H1 (cell line): Measurements from ENCODE around the gene DPYD. TPM values are rescaled to one million over a fixed set of nuclear protein-coding genes. Genes with fewer than 3 reads are reported as not detected.

Experiments used
- CTCF ChIA-PET: fragments of 300-600 bp; sonication (Branson Sonifier 250); formaldehyde crosslinking; loops from one replicate; lab custom pipeline; 2021; ENCODE audit not compliant: partially characterized antibody; lab: Charles Lee
- POLR2A ChIA-PET: fragments of 300-600 bp; sonication (Branson Sonifier 250); formaldehyde crosslinking; loops from one replicate; lab custom pipeline; 2021; ENCODE audit warnings: inconsistent platforms; ENCODE audit not compliant: partially characterized antibody; lab: Charles Lee
- DNase-seq, 2 experiments: peaks; one replicate each; pipeline versions ENCODE4 v3.0.0 to v3.0.0-alpha.2; 2010 to 2022; ENCODE audit warnings: low spot score in 2 of 2, low read depth in 1 of 2, mixed read lengths in 1 of 2
- FAIRE-seq: peaks from 2 replicates; lab custom pipeline; 2011; peaks lifted over from hg19 to GRCh38; lab: Jason Lieb, UNC
- H2AFZ ChIP-seq: 2 replicates; pipeline ENCODE4 v1.8.1; 2012; ENCODE audit warnings: low read length, inconsistent platforms
- H2AK5ac ChIP-seq: 2 replicates; pipeline ENCODE4 v1.6.1; 2013; ENCODE audit warnings: low read depth, low read length
- H2BK120ac ChIP-seq: replicated peaks from 2 replicates; pipeline ENCODE3; 2013; ENCODE audit warnings: low read depth, low read length, inconsistent platforms
- H2BK12ac ChIP-seq: 2 replicates; pipeline ENCODE4 v1.6.1; 2013; ENCODE audit warnings: low read depth, low read length
- H2BK15ac ChIP-seq: 2 replicates; pipeline ENCODE4 v1.6.1; 2013; ENCODE audit warnings: low read length
- H2BK20ac ChIP-seq: 2 replicates; pipeline ENCODE4 v1.6.1; 2013; ENCODE audit warnings: low read length
- H2BK5ac ChIP-seq: 2 replicates; pipeline ENCODE4 v1.6.1; 2013; ENCODE audit warnings: low read depth, low read length
- H3K14ac ChIP-seq: 2 replicates; pipeline ENCODE4 v1.6.1; 2013; ENCODE audit warnings: inconsistent platforms; ENCODE audit not compliant: insufficient read length
- H3K18ac ChIP-seq: 2 replicates; pipeline ENCODE4 v1.6.1; 2013; ENCODE audit warnings: low read length; ENCODE audit errors: extremely low read depth
- H3K23ac ChIP-seq: 2 replicates; pipeline ENCODE4 v1.6.1; 2013; ENCODE audit warnings: inconsistent platforms; ENCODE audit not compliant: insufficient read length
- H3K23me2 ChIP-seq: 2 replicates; pipeline ENCODE4 v1.6.1; 2013; ENCODE audit warnings: low read depth, low read length
- H3K27ac ChIP-seq: 2 replicates; pipeline ENCODE4 v1.6.1; 2011; ENCODE audit warnings: low read depth, low read length, inconsistent platforms
- H3K27me3 ChIP-seq, 4 experiments: replicated peaks in 1 of 4; 1 replicate in 1 of 4; 2 replicates in 3 of 4; pipeline versions ENCODE4 v1.6.1 to v1.8.1; 2011 to 2013; ENCODE audit warnings: low read length in 3 of 4, mild to moderate bottlenecking in 3 of 4, inconsistent platforms in 2 of 4, mixed read lengths in 2 of 4, moderate library complexity in 1 of 4; ENCODE audit not compliant: control insufficient read depth in 3 of 4, insufficient read depth in 3 of 4; ENCODE audit errors: extremely low read depth in 1 of 4
- H3K36me3 ChIP-seq, 4 experiments: 2 replicates each; pipeline versions ENCODE4 v1.6.1 to v1.8.1; 2011 to 2013; ENCODE audit warnings: mild to moderate bottlenecking in 4 of 4, low read length in 3 of 4, moderate library complexity in 2 of 4, control low read depth in 1 of 4, inconsistent platforms in 1 of 4; ENCODE audit not compliant: insufficient read depth in 4 of 4, control insufficient read depth in 2 of 4
- H3K4ac ChIP-seq: replicated peaks from 2 replicates; pipeline ENCODE3; 2013; ENCODE audit warnings: low read length, low read depth, mixed read lengths, inconsistent platforms; ENCODE audit not compliant: insufficient read length
- H3K4me1 ChIP-seq, 4 experiments: replicated peaks in 1 of 4; 1 replicate in 1 of 4; 2 replicates in 3 of 4; pipeline versions ENCODE4 v1.6.1 to v1.8.1; 2011 to 2013; ENCODE audit warnings: low read length in 3 of 4, inconsistent platforms in 2 of 4, mixed read lengths in 1 of 4; ENCODE audit not compliant: insufficient read depth in 4 of 4, control insufficient read depth in 3 of 4
- H3K4me2 ChIP-seq, 2 experiments: 2 replicates each; pipeline versions ENCODE4 v1.6.1 to v1.8.1; 2011 to 2013; ENCODE audit warnings: low read depth in 2 of 2, low read length in 2 of 2, control low read depth in 1 of 2, inconsistent platforms in 1 of 2, mild to moderate bottlenecking in 1 of 2; ENCODE audit not compliant: insufficient read depth in 1 of 2
- H3K4me3 ChIP-seq, 4 experiments: fragments of 200-600, 300-600 bp in 1 of 4; sonication (generic), shearing (Covaris generic), sonication (Bioruptor Twin) in 1 of 4; 2 replicates each; pipeline versions ENCODE4 v1.5.1 to v1.8.1; 2011 to 2016; ENCODE audit warnings: low read length in 4 of 4, low read depth in 3 of 4, control low read depth in 2 of 4, inconsistent platforms in 2 of 4, mild to moderate bottlenecking in 2 of 4, mixed read lengths in 1 of 4, moderate library complexity in 1 of 4; ENCODE audit not compliant: insufficient read depth in 2 of 4; ENCODE audit errors: extremely low read depth in 1 of 4
- H3K56ac ChIP-seq: replicated peaks from 2 replicates; pipeline ENCODE3; 2013; ENCODE audit warnings: low read depth, mild to moderate bottlenecking, mixed read lengths, low read length, inconsistent platforms; ENCODE audit not compliant: insufficient read length
- H3K79me1 ChIP-seq: 2 replicates; pipeline ENCODE4 v1.6.1; 2013; ENCODE audit warnings: low read depth, low read length, control low read depth
- H3K79me2 ChIP-seq, 2 experiments: 2 replicates each; pipeline versions ENCODE4 v1.6.1 to v1.8.1; 2012 to 2013; ENCODE audit warnings: low read length in 2 of 2, mild to moderate bottlenecking in 2 of 2, inconsistent platforms in 1 of 2; ENCODE audit not compliant: insufficient read depth in 2 of 2, control insufficient read depth in 1 of 2
- H3K9ac ChIP-seq, 4 experiments: replicated peaks in 1 of 4; 1 replicate in 1 of 4; 2 replicates in 3 of 4; pipeline versions ENCODE4 v1.6.1 to v1.8.1; 2011 to 2013; ENCODE audit warnings: low read depth in 3 of 4, low read length in 3 of 4, control low read depth in 2 of 4, mild to moderate bottlenecking in 2 of 4, moderate library complexity in 2 of 4, inconsistent platforms in 1 of 4; ENCODE audit errors: extremely low read depth in 1 of 4
- H3K9me3 ChIP-seq, 2 experiments: 2 replicates each; pipeline versions ENCODE4 v1.6.1 to v1.8.1; 2012 to 2013; ENCODE audit warnings: mild to moderate bottlenecking in 2 of 2, moderate library complexity in 2 of 2, control low read depth in 1 of 2, inconsistent platforms in 1 of 2, low read depth in 1 of 2, low read length in 1 of 2, mixed read lengths in 1 of 2; ENCODE audit not compliant: insufficient read depth in 2 of 2
- H4K20me1 ChIP-seq, 2 experiments: replicated peaks in 1 of 2; 2 replicates each; pipeline versions ENCODE3 to v1.8.1; 2011 to 2013; ENCODE audit warnings: inconsistent platforms in 2 of 2, low read length in 2 of 2, mild to moderate bottlenecking in 1 of 2; ENCODE audit not compliant: insufficient read depth in 2 of 2, control insufficient read depth in 1 of 2
- H4K5ac ChIP-seq: 2 replicates; pipeline ENCODE4 v1.6.1; 2013; ENCODE audit warnings: low read length, low read depth, mixed read lengths, inconsistent platforms; ENCODE audit not compliant: insufficient read length
- H4K8ac ChIP-seq: 2 replicates; pipeline ENCODE4 v1.8.0; 2013; ENCODE audit warnings: mild to moderate bottlenecking, moderate library complexity, low read length, inconsistent platforms; ENCODE audit not compliant: insufficient read depth; ENCODE audit errors: extremely low read depth
- H4K91ac ChIP-seq: replicated peaks from 2 replicates; pipeline ENCODE3; 2013; ENCODE audit warnings: low read length, mixed read lengths, inconsistent platforms; ENCODE audit not compliant: insufficient read length
- CHD2 ChIP-seq: IDR thresholded peaks from 2 replicates; pipeline ENCODE4 v1.6.1; 2012; ENCODE audit warnings: low read length, improper control_type of control experiment
- FOSL1 ChIP-seq: IDR thresholded peaks from 2 replicates; pipeline ENCODE4 v1.6.1; 2011; ENCODE audit warnings: mild to moderate bottlenecking, low read depth, low read length, moderate library complexity; ENCODE audit not compliant: insufficient read depth
- RXRA ChIP-seq: IDR thresholded peaks from 2 replicates; pipeline ENCODE4 v1.6.1; 2011; ENCODE audit warnings: low read depth, mild to moderate bottlenecking, low read length, moderate library complexity; ENCODE audit not compliant: insufficient read depth
- TAF7 ChIP-seq: optimal IDR thresholded peaks from 2 replicates; pipeline ENCODE3; 2011; ENCODE audit warnings: low read depth, mild to moderate bottlenecking, inconsistent platforms, low read length, moderate library complexity, borderline replicate concordance
- WGBS, 2 experiments: shearing (Covaris generic) in 1 of 2; methylation state at CpG; one replicate each; pipeline versions ENCODE4 v1.1.6 to v1.1.7; 2013 to 2015; ENCODE audit warnings: low lambda C conversion rate in 2 of 2, mixed read lengths in 2 of 2, inconsistent platforms in 1 of 2, low coverage in 1 of 2, missing lambda C conversion rate in 1 of 2; ENCODE audit not compliant: insufficient replicate concordance in 2 of 2, insufficient coverage in 1 of 2, insufficient read length in 1 of 2; ENCODE audit errors: extremely low coverage in 1 of 2, missing lambda C conversion rate in 1 of 2; 5-methylcytosine and 5-hydroxymethylcytosine counted together
- polyA plus RNA-seq, 7 experiments: library from polyadenylated mRNA; depleted of rRNA in 3 of 7; stranded (reverse) in 5 of 7; unstranded in 2 of 7; fragments of >200 nt in 5 of 7; fragments of 200-250 nt in 2 of 7; gene quantifications; 1 replicate in 5 of 7; 2 replicates in 1 of 7; 4 replicates in 1 of 7; pipeline versions ENCODE4 v1.2.1 to v1.2.3, GENCODE V29; 2011 to 2013; ENCODE audit warnings: missing spikeins in 2 of 7, mixed read lengths in 2 of 7
- total RNA-seq: library from RNA; stranded (reverse); fragmentation: NEBNext Ultra II Directional; extraction: Animal tissue kit (Norgen Biotek cat#: 25700); gene quantifications from 2 replicates; pipeline ENCODE4 v1.2.1, GENCODE V29; 2021

The DPYD gene
- total and polyA plus RNA-seq, 2 of the 8 experiments (the other 6 are each of a cell fraction or from before 2014, with no cell fraction given), result 0.29 to 0.73 TPM

DNA sequence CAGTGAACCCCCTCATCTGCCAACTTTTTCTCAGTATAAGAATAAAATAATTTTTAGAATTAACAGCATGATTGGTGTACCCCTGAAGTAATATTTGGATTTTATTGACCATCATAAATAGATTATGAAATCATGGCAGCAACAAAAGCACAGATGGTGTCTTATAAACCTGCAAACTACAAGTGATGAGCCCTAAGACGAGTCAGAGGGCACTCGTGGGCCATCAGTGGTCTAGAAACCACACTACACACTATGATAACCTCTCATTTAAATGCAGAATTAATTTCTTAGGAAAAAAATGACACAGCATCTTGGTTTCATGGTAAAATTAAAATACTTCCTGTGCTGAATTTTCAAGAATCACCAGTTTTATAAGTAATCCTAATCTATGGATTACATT is 886.9 kb downstream of the DPYD start:
- Histone ChIP-seq H3K36me3 (no peaks in the 10 kb centered on the region), H3K14ac (no peak overlapping the region), H3K27ac (no peak overlapping the region), H4K5ac (no peak overlapping the region), H3K4me1 (no peaks in the 10 kb centered on the region), H3K27me3 (no peaks in the 10 kb centered on the region), H2AK5ac (no peak overlapping the region), H4K8ac (no peak overlapping the region), H4K91ac (no peak overlapping the region), H3K9ac (no peak overlapping the region), H3K18ac (no peak overlapping the region), H2BK5ac (no peak overlapping the region), H2BK20ac (no peak overlapping the region), H3K4me2 (no peak overlapping the region), H2BK15ac (no peak overlapping the region), H4K20me1 (no peaks in the 10 kb centered on the region), H3K79me2 (no peaks in the 10 kb centered on the region), H3K4me3 (no peak overlapping the region), H2BK12ac (no peak overlapping the region), H2AFZ (no peak overlapping the region), H3K23ac (no peak overlapping the region), H3K9me3 (no peaks in the 10 kb centered on the region), H2BK120ac (no peak overlapping the region), H3K56ac (no peak overlapping the region), H3K79me1 (no peaks in the 10 kb centered on the region), H3K4ac (no peak overlapping the region), H3K23me2 (no peaks in the 10 kb centered on the region)
- WGBS, 2 experiments, result 91% methylated on average over 2 of the region's 2 CpGs; no CpG with 5 or more reads in 1 of the 2 experiments
- POLR2A ChIA-PET, result no interaction called here
- CTCF ChIA-PET, result no interaction called here
- no peak for TF ChIP-seq FOSL1
- no peak for TF ChIP-seq TAF7
- TF ChIP-seq CHD2, result no peak
- no peak for TF ChIP-seq RXRA
- DNase-seq (no peak), FAIRE-seq (no peak)
